Skeletal muscle cell (primary cell): ENCODE results near the gene TIPARP.
"Not testable (repeated sequence)": the region's sequence is repeated elsewhere in the genome, so short reads cannot be mapped to it uniquely, and the experiment has no call there.

Experiments
- DNase-seq: peaks from one replicate; pipeline ENCODE4 v3.0.0-alpha.2; 2010; ENCODE audit warnings: low read depth
- H3K4me3 ChIP-seq: 2 replicates; pipeline ENCODE4 v1.5.1; 2011; ENCODE audit warnings: low read depth, mild to moderate bottlenecking, control low read depth, low read length, moderate library complexity

TIPARP gene

DNA sequence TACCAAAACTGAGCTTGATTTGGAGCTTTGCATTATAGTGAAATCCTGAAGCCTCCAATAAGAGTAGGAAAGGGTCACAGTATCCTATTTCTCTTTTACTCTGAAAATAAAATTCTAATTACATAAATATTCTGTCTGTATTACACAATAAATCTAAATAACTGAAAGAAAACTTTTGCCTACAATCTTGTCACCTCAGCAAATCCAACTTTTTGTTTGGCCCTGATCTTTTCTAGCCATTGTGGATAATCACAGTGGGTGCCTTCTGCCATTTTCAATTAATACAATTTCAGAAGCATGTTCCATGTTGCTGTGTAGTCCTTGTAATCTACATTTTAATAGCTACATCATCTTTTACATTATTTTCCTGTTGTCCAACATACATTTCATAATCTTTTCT is 29.4 kb upstream of the TIPARP start:
- H3K4me3 ChIP-seq, result no peak overlapping the region
- no peak for DNase-seq

DNA sequence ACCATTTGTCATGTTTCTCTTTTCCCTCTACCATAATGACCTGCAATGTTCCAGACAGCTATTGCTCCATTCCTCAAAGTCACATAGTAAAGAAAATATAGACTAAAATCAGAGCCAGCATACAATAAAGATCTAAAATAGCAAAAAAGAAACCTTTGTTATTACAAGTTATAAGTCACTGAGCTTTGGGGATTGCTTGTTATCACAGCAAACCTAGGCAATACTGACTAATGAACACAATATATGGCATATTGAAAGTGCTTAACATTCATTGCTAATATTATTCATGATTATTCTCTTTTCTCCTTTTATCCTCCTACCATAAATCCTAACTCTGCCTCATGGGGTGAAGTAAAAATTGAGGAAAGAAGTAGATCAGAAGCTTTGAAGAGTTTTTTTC is 27.4 kb upstream of the TIPARP start:
- no peak overlapping the region for H3K4me3 ChIP-seq
- no peak for DNase-seq

DNA sequence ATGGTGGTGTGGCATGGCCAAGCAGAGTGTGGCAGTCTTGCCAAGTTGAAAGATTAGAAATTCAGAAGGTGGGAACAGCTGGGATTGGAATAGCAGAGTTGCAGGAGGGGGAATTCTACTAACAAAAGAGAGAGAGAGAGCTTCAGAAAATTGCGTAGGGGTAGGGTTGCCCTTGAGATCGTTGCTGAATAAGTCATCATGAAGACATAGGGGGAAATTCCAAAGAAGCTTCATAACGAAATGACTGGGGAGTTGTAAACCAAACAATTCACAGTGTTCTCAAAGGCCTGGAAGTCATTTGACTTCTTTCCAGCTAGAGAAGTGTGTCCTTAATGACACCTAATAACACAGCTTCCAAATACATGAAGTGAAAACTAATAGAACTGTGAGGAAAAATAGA is 26.3 kb upstream of the TIPARP start:
- DNase-seq, result peak; percentile 78

DNA sequence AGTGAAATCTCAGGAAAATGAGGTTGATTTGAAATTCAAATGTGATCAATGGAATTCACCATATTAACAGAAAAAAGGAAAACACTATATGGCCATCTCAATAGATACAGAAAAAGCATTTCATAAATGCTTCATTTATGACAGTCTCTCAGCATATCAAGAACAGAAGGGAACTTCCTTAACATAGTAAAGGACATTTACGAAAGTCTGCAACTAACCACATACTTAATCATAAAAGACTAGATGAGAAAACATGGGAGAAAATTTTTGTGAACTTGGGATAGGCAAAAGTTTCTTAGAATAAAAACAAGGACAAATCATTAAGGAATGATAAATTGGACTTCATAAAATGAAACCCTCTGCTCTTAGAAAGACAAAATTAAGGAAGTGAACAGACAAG is 24.7 kb upstream of the TIPARP start:
- no peak for DNase-seq
- H3K4me3 ChIP-seq, result no peak overlapping the region

More for the DNA sequence above, 26.3 kb upstream of the TIPARP start:
- no peak overlapping the region for H3K4me3 ChIP-seq

DNA sequence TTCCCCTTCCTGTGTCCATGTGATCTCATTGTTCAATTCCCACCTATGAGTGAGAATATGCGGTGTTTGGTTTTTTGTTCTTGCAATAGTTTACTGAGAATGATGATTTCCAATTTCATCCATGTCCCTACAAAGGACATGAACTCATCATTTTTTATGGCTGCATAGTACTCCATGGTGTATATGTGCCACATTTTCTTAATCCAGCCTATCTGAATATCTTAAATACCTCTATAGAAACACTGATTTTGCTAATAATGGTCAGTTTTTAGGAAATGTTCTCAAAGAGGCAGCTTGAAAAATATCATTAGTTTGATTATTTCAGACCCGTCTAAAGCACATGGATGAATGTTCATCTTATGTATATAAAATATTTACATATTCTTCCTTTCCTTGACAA is 21.7 kb upstream of the TIPARP start:
- not testable (repeated sequence) for DNase-seq, H3K4me3 ChIP-seq

GRCh38 chr3:156654834-156655233 is 19.6 kb upstream of the TIPARP start:
- no peak overlapping the region for H3K4me3 ChIP-seq
- DNase-seq, result no peak

GRCh38 chr3:156655819-156656550 is 18.4 kb upstream of the TIPARP start:
- DNase-seq, result no peak

DNA sequence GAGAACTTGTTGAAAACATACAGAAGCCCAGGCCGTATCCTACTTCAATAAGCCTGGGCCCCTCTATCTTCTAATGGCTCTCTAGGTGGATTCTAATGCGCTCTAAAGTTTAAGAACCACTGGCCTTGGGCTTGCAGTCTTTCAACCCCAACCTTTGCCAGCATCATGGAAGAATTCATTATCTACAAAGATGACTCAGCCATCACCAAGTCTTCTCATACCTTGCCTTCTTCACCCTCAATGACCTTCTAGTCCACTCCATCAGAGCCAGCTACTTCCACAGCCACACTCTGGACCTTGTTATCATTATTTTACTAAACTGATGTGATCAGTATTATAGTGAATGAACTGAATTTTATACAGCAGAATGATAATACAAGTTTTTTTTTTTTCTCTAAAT is 16.9 kb upstream of the TIPARP start:
- DNase-seq, result no peak
- no peak overlapping the region for H3K4me3 ChIP-seq

More at GRCh38 chr3:156655819-156656550, 18.4 kb upstream of the TIPARP start:
- no peak overlapping the region for H3K4me3 ChIP-seq

- DNase-seq, result no peak
- H3K4me3 ChIP-seq, result no peak overlapping the region
Observed at GRCh38 chr3:156657862-156658731, 16.3 kb upstream of the TIPARP start.

DNA sequence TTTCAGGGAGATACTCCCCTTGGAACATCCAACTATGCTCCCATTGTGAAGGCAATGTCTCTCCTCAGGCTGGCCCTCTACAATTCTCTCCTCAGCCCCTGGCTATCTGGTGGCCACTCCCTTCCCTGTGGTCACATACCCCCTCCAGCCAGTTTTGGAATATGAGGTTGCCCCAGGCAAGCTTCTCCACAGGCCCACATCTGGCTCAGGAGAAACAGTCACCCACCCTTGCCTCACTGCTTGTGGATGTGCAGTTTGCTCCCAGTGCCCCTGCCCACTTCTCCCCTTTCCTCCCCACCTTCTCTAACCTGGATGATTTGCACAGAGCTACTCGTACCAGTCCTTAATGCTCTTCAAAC is 15.7 kb upstream of the TIPARP start:
- DNase-seq, result no peak
- no peak overlapping the region for H3K4me3 ChIP-seq

- no peak overlapping the region for H3K4me3 ChIP-seq
- DNase-seq, result peak; percentile 51
Observed at GRCh38 chr3:156659260-156659659, 15.1 kb upstream of the TIPARP start.

- no peak overlapping the region for H3K4me3 ChIP-seq
- DNase-seq, result no peak
Observed at GRCh38 chr3:156661155-156661554, 13.2 kb upstream of the TIPARP start.

GRCh38 chr3:156664011-156664830 is 10.2 kb upstream of the TIPARP start:
- no peak for DNase-seq
- no peak overlapping the region for H3K4me3 ChIP-seq

DNA sequence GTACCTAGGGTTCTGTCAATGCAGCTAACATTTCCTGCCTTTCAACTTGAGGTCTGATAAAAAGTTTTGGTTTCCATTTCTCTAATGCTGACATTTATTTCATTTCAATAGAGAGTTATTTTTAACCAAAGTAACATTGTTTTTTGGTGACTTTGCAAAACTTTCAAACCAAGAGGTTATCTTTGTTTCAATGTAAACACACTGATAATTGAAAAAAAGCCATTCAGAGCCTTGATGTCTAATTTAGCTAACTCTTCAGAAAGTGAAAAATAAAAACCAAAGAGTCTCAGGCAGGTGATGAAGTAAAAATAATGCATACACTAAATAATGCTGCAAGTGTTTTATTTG is 9.6 kb upstream of the TIPARP start:
- no peak for DNase-seq
- no peak overlapping the region for H3K4me3 ChIP-seq

DNA sequence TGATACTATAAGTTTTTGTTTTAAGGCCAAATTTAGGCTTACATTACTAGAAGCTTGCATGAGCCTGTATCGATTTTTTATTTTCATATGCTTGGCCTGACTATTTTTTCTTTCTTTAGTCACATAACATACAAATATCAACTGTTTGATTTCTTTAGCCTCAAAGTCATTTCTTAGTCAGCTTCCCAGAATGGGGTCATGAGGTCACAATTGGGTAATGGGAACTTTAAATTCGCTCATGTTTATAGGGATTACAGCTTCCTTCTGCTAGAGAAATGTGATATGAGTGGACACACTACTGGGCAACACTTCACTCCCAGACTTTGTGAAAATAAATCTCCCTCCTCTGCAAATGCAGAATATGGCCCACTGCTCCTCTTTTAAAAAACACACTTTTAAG is 9.1 kb upstream of the TIPARP start:
- peak; percentile 83 for DNase-seq
- no peak overlapping the region for H3K4me3 ChIP-seq

GRCh38 chr3:156666073-156666472 is 8.3 kb upstream of the TIPARP start:
- no peak overlapping the region for H3K4me3 ChIP-seq
- no peak for DNase-seq

DNA sequence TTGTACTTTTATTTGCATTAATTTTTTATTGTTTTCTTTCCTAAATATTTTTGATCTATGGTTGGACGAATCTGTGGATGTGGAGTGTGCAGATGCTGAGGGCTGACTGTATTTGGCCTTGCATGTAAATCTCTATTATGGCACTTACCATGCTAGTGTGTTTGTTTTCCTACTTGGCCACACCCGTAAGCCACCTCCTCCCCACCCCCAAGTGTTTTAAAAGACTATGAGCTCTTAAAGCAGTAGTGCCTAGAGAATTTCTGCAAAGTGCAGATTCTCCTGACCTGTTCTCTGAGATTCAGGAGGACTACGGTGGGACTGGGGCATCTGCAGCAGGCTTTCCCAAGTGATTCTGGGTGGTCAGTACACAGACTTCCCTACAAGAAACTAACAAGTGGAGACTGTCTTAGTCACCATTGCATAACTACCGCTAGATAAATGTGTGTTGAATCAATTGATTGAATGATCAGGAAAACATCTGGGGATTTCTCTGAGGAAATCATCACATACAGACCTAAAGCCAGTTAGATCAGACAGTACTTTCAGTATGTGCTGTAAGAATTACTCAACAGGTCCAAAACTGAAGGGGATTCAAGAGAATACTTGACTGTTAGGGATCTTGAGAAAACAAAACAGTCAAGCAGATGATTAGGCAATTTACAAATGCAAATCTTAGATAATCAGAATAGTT is 6.2 kb upstream of the TIPARP start:
- DNase-seq, result peak; percentile 90
- H3K4me3 ChIP-seq, result no peak overlapping the region

GRCh38 chr3:156670077-156670476 is 4.3 kb upstream of the TIPARP start:
- no peak overlapping the region for H3K4me3 ChIP-seq
- no peak for DNase-seq

GRCh38 chr3:156670652-156671051 is 3.7 kb upstream of the TIPARP start:
- no peak for DNase-seq
- no peak overlapping the region for H3K4me3 ChIP-seq

GRCh38 chr3:156673732-156674045 is 701 bp upstream of the TIPARP start:
- DNase-seq, result no peak
- H3K4me3 ChIP-seq, result peak overlapping the region; percentile 80
